ENCODE measurements around the gene HMGB3.

HMGB3 gene

GRCh38 chrX:151019856-151020255, 36.7 kb downstream of the HMGB3 start:
- no peaks in the 10 kb centered on the region for H3K79me2 ChIP-seq (ENCODE audit: insufficient read depth, low read length)
- H2AFZ ChIP-seq (ENCODE audit: low read depth, low read length, severe bottlenecking) = no peak overlapping the region
- H3K4me2 ChIP-seq (ENCODE audit: low read depth, low read length, poor library complexity, severe bottlenecking) = no peak overlapping the region
- no peaks in the 10 kb centered on the region for H3F3A ChIP-seq (ENCODE audit: insufficient read depth)
- H3K9ac ChIP-seq (ENCODE audit: low read length) = no peak overlapping the region
- no peaks in the 10 kb centered on the region for H4K20me1 ChIP-seq (ENCODE audit: low read depth, low read length)
- TF ChIP-seq EZH2phosphoT487 (conservative IDR thresholded peaks at IDR 0.05; ENCODE audit: low read length) = no peak
- TF ChIP-seq CTCF (IDR thresholded peaks at IDR 0.05; ENCODE audit: insufficient read depth, low read length, poor library complexity, severe bottlenecking) = no peak
- no peak overlapping the region for H3K27ac ChIP-seq (ENCODE audit: low read depth, low read length)
- H3K27me3 ChIP-seq (ENCODE audit: low read length) = no peaks in the 10 kb centered on the region
- H3K4me3 ChIP-seq (ENCODE audit: insufficient read depth, low read length, poor library complexity, severe bottlenecking) = no peak overlapping the region
- no peaks in the 10 kb centered on the region for H3K36me3 ChIP-seq (ENCODE audit: low read length)
- no peaks in the 10 kb centered on the region for H3K9me3 ChIP-seq (ENCODE audit: insufficient read depth, low read length)
- no peaks in the 10 kb centered on the region for H3K9me2 ChIP-seq (replicated peaks; ENCODE audit: insufficient read depth, low read length)

GRCh38 chrX:151030845-151031244, 47.7 kb downstream of the HMGB3 start:
- Histone ChIP-seq H3K9ac (ENCODE audit: low read length) (no peak overlapping the region), H3K4me2 (ENCODE audit: low read depth, low read length, poor library complexity, severe bottlenecking) (no peak overlapping the region), H3F3A (ENCODE audit: insufficient read depth) (no peaks in the 10 kb centered on the region), H4K20me1 (ENCODE audit: low read depth, low read length) (no peaks in the 10 kb centered on the region), H3K27ac (ENCODE audit: low read depth, low read length) (no peak overlapping the region), H3K27me3 (ENCODE audit: low read length) (no peaks in the 10 kb centered on the region), H3K4me3 (ENCODE audit: insufficient read depth, low read length, poor library complexity, severe bottlenecking) (no peak overlapping the region), H3K36me3 (ENCODE audit: low read length) (no peaks in the 10 kb centered on the region), H2AFZ (ENCODE audit: low read depth, low read length, severe bottlenecking) (no peak overlapping the region), H3K9me3 (ENCODE audit: insufficient read depth, low read length) (no peaks in the 10 kb centered on the region), H3K9me2 (replicated peaks; ENCODE audit: insufficient read depth, low read length) (no peaks in the 10 kb centered on the region), H3K79me2 (ENCODE audit: insufficient read depth, low read length) (no peaks in the 10 kb centered on the region)
- no peak for TF ChIP-seq CTCF (IDR thresholded peaks at IDR 0.05; ENCODE audit: insufficient read depth, low read length, poor library complexity, severe bottlenecking)
- TF ChIP-seq EZH2phosphoT487 (conservative IDR thresholded peaks at IDR 0.05; ENCODE audit: low read length) = no peak

GRCh38 chrX:151031391-151031975, 48.3 kb downstream of the HMGB3 start:
- Histone ChIP-seq H3K27me3 (ENCODE audit: low read length) (no peaks in the 10 kb centered on the region), H3K4me2 (ENCODE audit: low read depth, low read length, poor library complexity, severe bottlenecking) (no peak overlapping the region), H3K9ac (ENCODE audit: low read length) (no peak overlapping the region), H2AFZ (ENCODE audit: low read depth, low read length, severe bottlenecking) (no peak overlapping the region), H4K20me1 (ENCODE audit: low read depth, low read length) (no peaks in the 10 kb centered on the region), H3K4me3 (ENCODE audit: insufficient read depth, low read length, poor library complexity, severe bottlenecking) (no peak overlapping the region), H3K9me2 (replicated peaks; ENCODE audit: insufficient read depth, low read length) (no peaks in the 10 kb centered on the region), H3K36me3 (ENCODE audit: low read length) (no peaks in the 10 kb centered on the region), H3K27ac (ENCODE audit: low read depth, low read length) (no peak overlapping the region), H3K79me2 (ENCODE audit: insufficient read depth, low read length) (no peaks in the 10 kb centered on the region), H3F3A (ENCODE audit: insufficient read depth) (no peaks in the 10 kb centered on the region), H3K9me3 (ENCODE audit: insufficient read depth, low read length) (no peaks in the 10 kb centered on the region)
- TF ChIP-seq CTCF (IDR thresholded peaks at IDR 0.05; ENCODE audit: insufficient read depth, low read length, poor library complexity, severe bottlenecking) (no peak), EZH2phosphoT487 (conservative IDR thresholded peaks at IDR 0.05; ENCODE audit: low read length) (no peak)
